Measurements from ENCODE around the gene COPE. TPM values are rescaled to one million over a fixed set of nuclear protein-coding genes. Genes with fewer than 3 reads are reported as not detected.

COPE gene
- total and polyA plus RNA-seq, 2 of the 8 experiments (the other 6 are each of a cell fraction or from before 2014, with no cell fraction given) = 178 to 356 TPM

DNA sequence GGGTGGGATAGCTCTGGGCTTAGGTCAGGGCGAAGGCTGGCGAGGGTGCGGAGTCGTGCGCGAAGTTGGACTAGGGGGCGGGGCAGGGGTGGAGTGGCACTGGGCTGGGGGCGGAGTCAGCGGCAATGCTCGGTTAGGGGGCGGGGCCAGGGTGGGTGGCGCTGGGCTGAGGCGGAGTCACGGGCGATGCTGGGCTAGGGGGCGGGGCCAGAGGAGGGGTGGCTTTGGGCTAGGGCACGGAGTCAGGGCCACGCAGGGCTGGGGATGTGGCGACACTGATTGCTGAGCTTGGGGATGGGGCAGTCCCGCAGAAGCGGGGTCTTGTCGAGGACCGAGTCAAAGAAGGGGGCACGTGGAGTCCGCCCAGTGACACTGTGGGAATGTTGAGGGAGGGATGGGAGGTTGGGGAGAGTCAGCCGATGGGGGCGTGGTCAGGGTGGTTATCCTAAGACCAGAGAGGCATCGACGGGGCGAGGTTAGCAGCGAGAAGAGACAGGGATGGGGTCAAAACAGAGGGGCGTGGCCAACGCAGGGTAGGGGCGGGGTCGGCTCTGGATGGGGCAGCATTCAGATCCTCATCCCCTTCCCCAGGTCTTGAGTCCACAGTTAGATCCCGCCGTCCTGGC, 13.1 kb upstream of the COPE start (continued):
- TF ChIP-seq, protein P1, sequence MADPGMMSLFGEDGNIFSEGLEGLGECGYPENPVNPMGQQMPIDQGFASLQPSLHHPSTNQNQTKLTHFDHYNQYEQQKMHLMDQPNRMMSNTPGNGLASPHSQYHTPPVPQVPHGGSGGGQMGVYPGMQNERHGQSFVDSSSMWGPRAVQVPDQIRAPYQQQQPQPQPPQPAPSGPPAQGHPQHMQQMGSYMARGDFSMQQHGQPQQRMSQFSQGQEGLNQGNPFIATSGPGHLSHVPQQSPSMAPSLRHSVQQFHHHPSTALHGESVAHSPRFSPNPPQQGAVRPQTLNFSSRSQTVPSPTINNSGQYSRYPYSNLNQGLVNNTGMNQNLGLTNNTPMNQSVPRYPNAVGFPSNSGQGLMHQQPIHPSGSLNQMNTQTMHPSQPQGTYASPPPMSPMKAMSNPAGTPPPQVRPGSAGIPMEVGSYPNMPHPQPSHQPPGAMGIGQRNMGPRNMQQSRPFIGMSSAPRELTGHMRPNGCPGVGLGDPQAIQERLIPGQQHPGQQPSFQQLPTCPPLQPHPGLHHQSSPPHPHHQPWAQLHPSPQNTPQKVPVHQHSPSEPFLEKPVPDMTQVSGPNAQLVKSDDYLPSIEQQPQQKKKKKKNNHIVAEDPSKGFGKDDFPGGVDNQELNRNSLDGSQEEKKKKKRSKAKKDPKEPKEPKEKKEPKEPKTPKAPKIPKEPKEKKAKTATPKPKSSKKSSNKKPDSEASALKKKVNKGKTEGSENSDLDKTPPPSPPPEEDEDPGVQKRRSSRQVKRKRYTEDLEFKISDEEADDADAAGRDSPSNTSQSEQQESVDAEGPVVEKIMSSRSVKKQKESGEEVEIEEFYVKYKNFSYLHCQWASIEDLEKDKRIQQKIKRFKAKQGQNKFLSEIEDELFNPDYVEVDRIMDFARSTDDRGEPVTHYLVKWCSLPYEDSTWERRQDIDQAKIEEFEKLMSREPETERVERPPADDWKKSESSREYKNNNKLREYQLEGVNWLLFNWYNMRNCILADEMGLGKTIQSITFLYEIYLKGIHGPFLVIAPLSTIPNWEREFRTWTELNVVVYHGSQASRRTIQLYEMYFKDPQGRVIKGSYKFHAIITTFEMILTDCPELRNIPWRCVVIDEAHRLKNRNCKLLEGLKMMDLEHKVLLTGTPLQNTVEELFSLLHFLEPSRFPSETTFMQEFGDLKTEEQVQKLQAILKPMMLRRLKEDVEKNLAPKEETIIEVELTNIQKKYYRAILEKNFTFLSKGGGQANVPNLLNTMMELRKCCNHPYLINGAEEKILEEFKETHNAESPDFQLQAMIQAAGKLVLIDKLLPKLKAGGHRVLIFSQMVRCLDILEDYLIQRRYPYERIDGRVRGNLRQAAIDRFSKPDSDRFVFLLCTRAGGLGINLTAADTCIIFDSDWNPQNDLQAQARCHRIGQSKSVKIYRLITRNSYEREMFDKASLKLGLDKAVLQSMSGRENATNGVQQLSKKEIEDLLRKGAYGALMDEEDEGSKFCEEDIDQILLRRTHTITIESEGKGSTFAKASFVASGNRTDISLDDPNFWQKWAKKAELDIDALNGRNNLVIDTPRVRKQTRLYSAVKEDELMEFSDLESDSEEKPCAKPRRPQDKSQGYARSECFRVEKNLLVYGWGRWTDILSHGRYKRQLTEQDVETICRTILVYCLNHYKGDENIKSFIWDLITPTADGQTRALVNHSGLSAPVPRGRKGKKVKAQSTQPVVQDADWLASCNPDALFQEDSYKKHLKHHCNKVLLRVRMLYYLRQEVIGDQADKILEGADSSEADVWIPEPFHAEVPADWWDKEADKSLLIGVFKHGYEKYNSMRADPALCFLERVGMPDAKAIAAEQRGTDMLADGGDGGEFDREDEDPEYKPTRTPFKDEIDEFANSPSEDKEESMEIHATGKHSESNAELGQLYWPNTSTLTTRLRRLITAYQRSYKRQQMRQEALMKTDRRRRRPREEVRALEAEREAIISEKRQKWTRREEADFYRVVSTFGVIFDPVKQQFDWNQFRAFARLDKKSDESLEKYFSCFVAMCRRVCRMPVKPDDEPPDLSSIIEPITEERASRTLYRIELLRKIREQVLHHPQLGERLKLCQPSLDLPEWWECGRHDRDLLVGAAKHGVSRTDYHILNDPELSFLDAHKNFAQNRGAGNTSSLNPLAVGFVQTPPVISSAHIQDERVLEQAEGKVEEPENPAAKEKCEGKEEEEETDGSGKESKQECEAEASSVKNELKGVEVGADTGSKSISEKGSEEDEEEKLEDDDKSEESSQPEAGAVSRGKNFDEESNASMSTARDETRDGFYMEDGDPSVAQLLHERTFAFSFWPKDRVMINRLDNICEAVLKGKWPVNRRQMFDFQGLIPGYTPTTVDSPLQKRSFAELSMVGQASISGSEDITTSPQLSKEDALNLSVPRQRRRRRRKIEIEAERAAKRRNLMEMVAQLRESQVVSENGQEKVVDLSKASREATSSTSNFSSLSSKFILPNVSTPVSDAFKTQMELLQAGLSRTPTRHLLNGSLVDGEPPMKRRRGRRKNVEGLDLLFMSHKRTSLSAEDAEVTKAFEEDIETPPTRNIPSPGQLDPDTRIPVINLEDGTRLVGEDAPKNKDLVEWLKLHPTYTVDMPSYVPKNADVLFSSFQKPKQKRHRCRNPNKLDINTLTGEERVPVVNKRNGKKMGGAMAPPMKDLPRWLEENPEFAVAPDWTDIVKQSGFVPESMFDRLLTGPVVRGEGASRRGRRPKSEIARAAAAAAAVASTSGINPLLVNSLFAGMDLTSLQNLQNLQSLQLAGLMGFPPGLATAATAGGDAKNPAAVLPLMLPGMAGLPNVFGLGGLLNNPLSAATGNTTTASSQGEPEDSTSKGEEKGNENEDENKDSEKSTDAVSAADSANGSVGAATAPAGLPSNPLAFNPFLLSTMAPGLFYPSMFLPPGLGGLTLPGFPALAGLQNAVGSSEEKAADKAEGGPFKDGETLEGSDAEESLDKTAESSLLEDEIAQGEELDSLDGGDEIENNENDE (IDR thresholded peaks at IDR 0.05; ENCODE audit: insufficient replicate concordance, low read length) = no peak
- TF ChIP-seq SIN3A (conservative IDR thresholded peaks at IDR 0.05 in 1 of 2, IDR thresholded peaks at IDR 0.05 in 1 of 2; ENCODE audit: low read depth in 1 of 2, low read length in 2 of 2) = peak in 1 of 2 experiments; percentile 66; a peak in 1 of 4 replicates
